ENCODE data around the gene SLC7A14.

GRCh38 chr3:170508839-170509238 lies 77.0 kb downstream of the SLC7A14 start:
- no peak for TF ChIP-seq CTCF (IDR thresholded peaks at IDR 0.05; ENCODE audit: low read depth, low read length)
- no peak for TF ChIP-seq EZH2phosphoT487 (IDR thresholded peaks at IDR 0.05; ENCODE audit: low read depth)

Measured in OCI-LY3 (cell line).